ENCODE data around the gene PDE4B.

GRCh38 chr1:66254785-66255184 lies 462.1 kb downstream of the PDE4B start:
- TF ChIP-seq, protein P1, sequence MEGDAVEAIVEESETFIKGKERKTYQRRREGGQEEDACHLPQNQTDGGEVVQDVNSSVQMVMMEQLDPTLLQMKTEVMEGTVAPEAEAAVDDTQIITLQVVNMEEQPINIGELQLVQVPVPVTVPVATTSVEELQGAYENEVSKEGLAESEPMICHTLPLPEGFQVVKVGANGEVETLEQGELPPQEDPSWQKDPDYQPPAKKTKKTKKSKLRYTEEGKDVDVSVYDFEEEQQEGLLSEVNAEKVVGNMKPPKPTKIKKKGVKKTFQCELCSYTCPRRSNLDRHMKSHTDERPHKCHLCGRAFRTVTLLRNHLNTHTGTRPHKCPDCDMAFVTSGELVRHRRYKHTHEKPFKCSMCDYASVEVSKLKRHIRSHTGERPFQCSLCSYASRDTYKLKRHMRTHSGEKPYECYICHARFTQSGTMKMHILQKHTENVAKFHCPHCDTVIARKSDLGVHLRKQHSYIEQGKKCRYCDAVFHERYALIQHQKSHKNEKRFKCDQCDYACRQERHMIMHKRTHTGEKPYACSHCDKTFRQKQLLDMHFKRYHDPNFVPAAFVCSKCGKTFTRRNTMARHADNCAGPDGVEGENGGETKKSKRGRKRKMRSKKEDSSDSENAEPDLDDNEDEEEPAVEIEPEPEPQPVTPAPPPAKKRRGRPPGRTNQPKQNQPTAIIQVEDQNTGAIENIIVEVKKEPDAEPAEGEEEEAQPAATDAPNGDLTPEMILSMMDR (IDR thresholded peaks at IDR 0.05), result no peak
- no peak for TF ChIP-seq POLR2A (IDR thresholded peaks at IDR 0.05)
